Dedifferentiated amniotic fluid mesenchymal stem cell (primary cell): ENCODE results near the gene PRICKLE2.

Experiments used
- DNase-seq: peaks from one replicate; pipeline ENCODE4 v3.0.0-alpha.2; 2016; ENCODE audit errors: extremely low spot score

The PRICKLE2 gene

GRCh38 chr3:64047787-64048186 is 177.5 kb downstream of the PRICKLE2 start:
- DNase-seq: no peak

- DNase-seq: no peak
Measured at GRCh38 chr3:64046996-64047594, 178.2 kb downstream of the PRICKLE2 start.

- no peak for DNase-seq
Measured at GRCh38 chr3:64046592-64046991, 178.7 kb downstream of the PRICKLE2 start.

GRCh38 chr3:64042952-64043351 is 182.3 kb downstream of the PRICKLE2 start:
- DNase-seq: no peak
